NCI-H1930 (cell line): ENCODE results near the gene SAMD5.

ENCODE experiments used
- DNase-seq, 2 experiments: peaks; one replicate each; lab custom pipeline; 2025; lab: John Stamatoyannopoulos, UW

The SAMD5 gene

GRCh38 chr6:147508042-147508865 lies at the start of gene SAMD5:
TSS of gene SAMD5 (plus strand) at chr6:147508690. CDS start at chr6:147508929, 239 bp downstream.
- DNase-seq: peak; percentile 13 to 36

GRCh38 chr6:147459780-147460179 lies 48.7 kb upstream of the SAMD5 start:
- no peak for DNase-seq

GRCh38 chr6:147463651-147464050 lies 44.8 kb upstream of the SAMD5 start:
- DNase-seq: peak in 1 of 2 experiments; percentile 3

DNA sequence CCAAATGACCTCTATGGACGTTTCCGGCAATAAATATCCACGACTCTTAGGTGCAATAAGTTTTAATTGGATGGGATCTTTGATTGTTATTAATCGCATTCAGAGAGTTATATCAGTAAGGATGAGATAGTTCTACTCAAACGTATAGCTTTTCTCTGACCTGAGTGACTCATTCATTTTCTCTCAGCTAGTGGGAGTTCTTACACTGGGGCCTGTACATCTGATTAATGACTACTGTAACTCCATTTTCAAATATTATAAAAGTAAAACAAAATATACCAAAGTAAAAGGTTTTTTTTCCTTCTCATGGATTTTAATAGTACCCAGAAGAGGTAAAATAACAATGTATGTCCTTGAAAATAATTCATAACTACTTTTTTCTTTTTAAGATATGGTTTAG lies 41.1 kb upstream of the SAMD5 start:
- DNase-seq: no peak

DNA sequence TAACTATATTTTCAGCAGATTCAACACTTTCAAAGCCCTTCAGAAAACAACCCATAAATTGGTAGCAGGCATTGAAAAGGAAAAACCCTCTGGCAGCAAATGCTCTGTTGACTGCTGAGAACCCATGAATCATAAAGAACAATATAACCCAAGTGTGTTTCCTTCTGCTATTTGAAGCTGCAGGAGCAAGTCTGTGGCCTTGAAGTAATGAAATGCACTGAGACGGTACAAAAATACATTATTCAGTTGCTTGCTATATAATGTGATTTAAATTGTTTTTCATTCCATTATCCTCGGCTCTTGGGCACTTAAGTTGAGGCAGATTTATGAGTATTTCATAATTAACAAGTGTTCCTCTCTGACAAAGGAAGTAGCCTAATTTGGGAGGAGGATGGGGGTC lies 40.6 kb upstream of the SAMD5 start:
- no peak for DNase-seq

GRCh38 chr6:147468634-147469033 lies 39.9 kb upstream of the SAMD5 start:
- DNase-seq: no peak

DNA sequence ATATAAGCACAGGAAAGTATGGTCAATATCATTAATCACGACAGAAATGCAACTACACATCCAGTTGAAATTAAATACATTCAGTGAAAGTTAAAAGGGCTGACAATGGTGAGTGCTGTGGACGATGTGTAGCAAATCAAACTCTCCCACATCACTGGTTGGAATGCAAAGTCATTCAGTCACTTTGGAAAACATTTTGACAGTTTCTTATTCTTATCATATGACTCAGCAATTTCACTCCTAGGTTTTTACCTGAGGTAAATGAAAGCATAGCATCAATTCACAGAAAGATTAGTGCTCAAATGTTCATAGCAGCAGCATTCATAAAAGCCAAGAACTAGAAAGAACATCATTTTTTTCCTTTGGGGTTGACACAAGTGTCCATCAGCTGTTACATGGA lies 28.6 kb upstream of the SAMD5 start:
- DNase-seq: no peak

DNA sequence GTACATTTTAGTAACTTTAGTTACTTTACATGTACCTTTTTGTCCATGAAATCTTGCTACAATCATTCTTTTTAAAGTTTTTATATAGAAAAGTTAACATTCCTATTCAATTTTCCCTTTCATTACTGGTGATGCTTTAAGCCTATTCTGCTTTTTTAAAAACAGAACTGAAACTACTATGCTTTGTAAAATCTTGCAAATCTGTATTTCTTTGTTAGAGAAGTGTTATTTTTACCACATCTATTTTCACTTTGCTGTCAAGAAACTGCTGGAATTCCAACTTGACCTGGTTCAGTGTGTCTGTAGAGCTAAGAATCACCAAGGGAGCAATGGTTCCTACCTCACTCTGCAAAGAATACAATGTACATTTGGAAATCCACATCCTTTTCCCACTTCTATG lies 21.8 kb upstream of the SAMD5 start:
- no peak for DNase-seq

- no peak for DNase-seq
Observed at GRCh38 chr6:147497472-147497871, 11.0 kb upstream of the SAMD5 start.

GRCh38 chr6:147503587-147503986 lies 4.9 kb upstream of the SAMD5 start:
- DNase-seq: no peak

DNA sequence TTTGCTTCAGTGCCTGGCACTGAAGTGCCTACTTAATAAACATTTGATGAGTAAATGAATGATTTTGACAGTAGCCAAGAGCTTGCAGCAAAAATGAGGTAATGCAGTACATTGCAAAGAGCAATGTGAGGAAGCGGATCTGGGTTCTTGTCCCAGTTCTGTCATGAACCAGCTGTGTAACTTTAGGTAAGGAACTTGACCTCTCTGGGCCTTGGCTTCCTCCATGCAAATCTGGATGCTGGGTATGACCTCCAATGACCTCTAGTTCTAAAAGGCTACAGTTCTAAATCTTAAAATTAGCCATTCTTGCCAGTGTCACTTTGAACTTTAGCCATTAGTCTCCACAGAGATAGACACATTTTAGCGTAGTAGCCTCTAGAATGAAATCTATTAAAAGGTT lies 3.6 kb upstream of the SAMD5 start:
- DNase-seq: no peak

DNA sequence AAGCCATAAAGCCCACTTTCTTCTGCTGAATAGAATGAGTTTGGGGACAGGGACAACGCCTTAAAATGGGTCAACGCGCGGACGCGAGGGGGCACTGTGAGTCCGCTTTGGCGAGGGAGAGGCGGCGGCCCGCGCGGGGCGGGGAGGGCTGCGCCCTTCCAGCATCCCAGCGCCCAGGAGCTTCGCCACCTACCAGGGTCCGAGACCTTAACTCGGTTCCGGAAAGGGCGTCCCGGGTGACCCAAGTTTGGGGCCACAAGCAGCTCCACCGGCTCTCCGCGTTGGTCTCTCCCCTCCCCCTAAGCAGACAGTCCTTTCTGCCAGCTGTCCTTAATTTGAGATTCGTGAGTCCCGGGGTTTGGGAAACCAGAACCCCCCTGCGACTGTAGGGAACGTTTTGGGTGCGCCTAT lies 1.8 kb upstream of the SAMD5 start:
- DNase-seq: peak in 1 of 2 experiments; percentile 33

DNA sequence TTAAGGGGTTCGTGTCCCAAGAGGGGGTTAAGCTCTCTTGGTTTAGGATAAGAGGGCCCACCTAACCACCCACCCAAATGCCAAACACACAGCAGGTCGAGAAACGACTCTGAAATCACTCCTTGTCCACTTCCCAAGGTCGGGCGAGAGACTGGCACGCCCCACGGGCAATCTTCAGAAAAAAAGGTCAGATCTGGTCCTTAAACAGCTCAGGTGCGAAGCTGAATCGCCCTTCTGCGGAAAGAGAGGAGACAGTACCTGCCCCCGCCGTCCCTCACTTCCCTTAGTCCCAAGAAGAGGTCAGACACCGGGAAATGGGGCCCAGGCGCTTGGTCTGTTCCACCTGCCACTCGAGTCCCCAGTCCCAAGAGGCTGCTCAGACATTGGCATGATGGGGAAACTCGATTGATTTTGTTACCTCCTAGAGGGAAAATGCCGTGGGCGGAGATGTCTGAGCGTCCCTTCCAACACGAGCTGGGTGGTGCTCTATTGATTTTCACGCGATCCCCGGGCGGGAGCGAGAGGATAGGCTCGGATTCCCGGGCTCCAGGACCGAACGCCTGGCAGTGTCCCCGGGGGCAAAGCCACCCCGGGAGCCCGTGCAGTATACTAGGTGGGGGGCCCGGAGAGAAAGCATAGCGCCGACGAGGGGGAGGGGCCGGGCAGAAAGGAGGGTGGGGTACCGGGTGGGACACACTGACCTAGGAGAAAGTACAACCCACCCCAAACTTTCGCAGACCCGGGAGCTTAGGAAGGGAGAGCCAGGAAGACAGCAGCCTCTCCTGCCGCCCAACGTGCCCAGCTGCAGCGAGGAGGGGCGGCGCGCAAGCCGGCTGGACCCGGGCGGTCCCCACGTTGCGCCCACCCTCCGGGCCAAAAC lies 1.1 kb upstream of the SAMD5 start:
- DNase-seq: peak in 1 of 2 experiments; percentile 2

DNA sequence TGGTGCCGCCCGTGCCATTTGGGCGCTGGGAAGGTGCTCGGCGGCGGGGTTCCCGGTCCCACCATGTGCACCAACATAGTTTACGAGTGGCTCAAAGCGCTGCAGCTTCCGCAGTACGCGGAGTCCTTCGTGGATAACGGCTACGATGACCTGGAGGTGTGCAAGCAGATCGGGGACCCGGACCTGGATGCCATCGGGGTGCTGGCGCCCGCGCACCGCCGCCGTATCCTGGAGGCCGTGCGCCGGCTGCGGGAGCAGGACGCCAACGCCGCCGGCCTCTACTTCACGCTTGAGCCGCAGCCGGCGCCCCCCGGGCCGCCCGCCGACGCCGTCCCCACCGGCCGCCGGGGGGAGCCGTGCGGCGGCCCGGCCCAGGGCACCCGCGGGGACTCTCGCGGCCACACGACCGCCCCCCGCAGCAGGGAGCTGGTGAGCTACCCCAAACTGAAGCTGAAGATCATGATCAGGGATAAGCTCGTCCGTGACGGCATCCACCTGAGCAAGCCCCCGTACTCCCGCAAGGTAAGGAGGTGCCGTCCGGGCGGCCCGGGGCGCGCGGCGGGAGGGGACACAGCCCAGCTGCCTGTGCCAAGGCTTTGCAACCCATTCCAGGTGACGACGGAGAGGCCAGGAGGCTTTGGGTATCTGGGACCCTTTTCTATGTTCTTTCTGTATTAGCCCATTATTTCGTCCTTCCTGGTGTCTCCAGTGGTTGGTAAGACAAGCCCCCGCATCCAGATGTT lies 547 bp downstream of the SAMD5 start:
- DNase-seq: no peak

DNA sequence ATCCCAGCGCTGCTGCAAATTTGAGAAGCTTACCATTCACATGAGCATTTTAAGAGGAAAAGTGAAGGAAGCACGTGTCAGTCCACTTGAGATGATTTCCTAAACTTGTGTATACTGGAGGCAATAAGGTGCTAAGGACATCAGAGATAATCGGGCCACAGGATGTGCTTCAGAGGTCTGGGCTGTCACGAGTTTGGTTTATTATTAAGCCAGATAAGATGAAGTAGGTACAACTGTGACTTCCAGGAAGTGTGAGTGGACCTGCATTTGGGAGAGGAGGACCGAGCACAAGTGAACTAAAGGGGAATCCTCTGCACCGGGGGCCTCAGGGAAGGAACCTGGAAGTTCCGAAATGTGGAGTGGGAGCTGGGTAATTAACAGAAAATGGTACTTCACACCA lies 1.4 kb downstream of the SAMD5 start:
- no peak for DNase-seq

DNA sequence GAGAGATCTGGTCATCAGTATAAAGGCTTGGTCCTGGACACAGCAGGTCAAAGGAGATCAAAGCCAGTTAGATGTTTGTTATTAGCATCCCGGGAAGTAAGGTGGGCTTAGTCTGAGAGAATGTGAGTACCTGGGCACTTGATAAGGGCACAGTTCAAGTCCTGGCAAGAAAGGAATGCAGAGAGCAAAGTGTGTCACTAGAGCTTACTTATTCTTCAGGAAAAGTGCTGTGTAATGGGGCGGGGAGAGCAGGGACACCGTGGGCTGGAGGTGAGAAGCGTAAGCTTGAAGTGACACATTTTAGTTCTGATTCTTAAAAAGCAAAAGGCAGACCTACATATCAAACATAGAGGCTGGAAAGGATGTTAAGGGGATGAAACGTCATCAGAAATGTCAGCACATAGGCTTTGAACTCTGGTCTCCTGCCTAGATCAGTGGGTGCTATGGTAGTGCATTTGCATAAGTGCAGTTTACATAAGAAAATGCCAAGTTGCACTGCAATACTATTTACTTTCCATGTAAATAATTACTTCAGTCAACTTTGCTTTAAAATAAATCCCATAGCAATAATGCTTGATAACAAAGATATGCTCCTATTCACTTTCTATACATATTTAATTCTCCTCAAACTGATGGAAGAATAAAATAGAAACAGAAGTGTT lies 2.6 kb downstream of the SAMD5 start:
- no peak for DNase-seq

GRCh38 chr6:147514831-147515230 lies 6.3 kb downstream of the SAMD5 start:
- DNase-seq: no peak

- DNase-seq: no peak
Observed at GRCh38 chr6:147515327-147515726, 6.8 kb downstream of the SAMD5 start.

GRCh38 chr6:147522597-147522996 lies 14.1 kb downstream of the SAMD5 start:
- no peak for DNase-seq

DNA sequence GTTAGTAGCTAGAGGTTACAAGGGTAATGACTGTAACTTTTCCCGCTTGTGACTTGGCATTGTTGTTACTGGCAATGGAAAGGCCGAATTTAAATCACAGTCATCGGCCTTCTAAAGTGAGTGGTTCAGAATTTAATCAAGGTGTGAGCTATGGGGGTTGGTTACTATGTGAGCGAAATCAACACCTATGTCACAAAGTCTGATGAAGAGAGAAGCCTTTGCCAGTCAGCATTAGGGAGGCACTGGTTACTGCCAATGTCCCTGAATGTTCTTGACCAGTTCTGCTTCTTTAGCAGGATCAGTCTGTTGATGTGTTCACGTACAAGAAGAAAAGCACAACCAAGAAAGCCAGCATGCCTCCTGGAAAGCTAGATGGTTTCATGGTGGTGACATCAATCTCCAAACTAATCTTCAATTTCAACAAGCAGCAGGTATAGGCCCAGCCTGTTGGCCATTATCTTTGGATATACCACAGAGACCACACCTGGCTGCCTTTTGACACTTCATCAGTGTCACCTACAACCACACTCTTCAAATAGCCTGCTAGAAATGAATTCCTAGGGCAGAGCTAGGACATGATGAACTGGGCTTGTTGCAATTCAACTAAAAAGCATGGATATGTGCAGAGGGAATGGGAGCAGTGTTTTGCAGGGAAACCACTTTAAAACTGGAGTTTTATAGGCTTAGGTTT lies 17.2 kb downstream of the SAMD5 start:
- DNase-seq: no peak

DNA sequence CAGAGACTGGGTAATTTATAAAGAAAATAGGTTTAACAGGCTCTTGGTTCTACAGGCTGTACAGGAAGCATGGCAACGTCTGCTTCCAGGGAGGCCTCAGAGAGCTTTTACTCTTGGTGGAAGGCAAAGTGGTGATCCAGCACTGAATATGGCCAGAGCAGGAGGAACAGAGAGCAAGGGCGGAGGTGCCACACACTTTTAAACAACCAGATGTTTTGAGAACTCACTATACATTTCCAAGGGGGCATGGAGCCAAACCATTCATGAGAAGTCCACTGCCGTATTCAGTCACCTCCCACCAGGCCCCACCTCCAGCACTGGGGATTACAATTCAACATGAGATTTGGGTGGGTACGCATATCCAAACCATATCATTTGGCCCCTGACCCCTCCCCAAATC lies 18.7 kb downstream of the SAMD5 start:
- no peak for DNase-seq
